IPS-18a (cell line): ENCODE results near the gene RNF41.

Experiments
- H3K27ac ChIP-seq: one replicate; pipeline ENCODE4 v1.5.1; 2013; ENCODE audit warnings: low read length
- H3K27me3 ChIP-seq: one replicate; pipeline ENCODE4 v1.6.1; 2013; ENCODE audit warnings: mild to moderate bottlenecking, low read length; ENCODE audit not compliant: control insufficient read depth, insufficient read depth
- H3K36me3 ChIP-seq: one replicate; pipeline ENCODE4 v1.6.1; 2013; ENCODE audit warnings: low read depth, low read length; ENCODE audit not compliant: control insufficient read depth
- H3K4me1 ChIP-seq: one replicate; pipeline ENCODE4 v1.6.1; 2013; ENCODE audit warnings: low read depth, low read length; ENCODE audit not compliant: control insufficient read depth
- H3K4me3 ChIP-seq: one replicate; pipeline ENCODE4 v1.5.1; 2013; ENCODE audit warnings: low read length
- H3K9ac ChIP-seq: one replicate; pipeline ENCODE4 v1.6.1; 2013; ENCODE audit warnings: mild to moderate bottlenecking, low read length, moderate library complexity
- H3K9me3 ChIP-seq: one replicate; pipeline ENCODE4 v1.6.1; 2013; ENCODE audit warnings: low read depth, low read length; ENCODE audit not compliant: control insufficient read depth

RNF41 gene

GRCh38 chr12:56155256-56155845 is 66.4 kb downstream of the RNF41 start:
- Histone ChIP-seq H3K27ac (no peak overlapping the region), H3K9me3 (no peaks in the 10 kb centered on the region), H3K4me3 (no peak overlapping the region), H3K36me3 (peaks cover 24% of the 10 kb centered on the region), H3K4me1 (peaks cover 17% of the 10 kb centered on the region), H3K27me3 (no peaks in the 10 kb centered on the region), H3K9ac (no peak overlapping the region)

GRCh38 chr12:56154818-56155217 is 66.9 kb downstream of the RNF41 start:
- no peak overlapping the region for H3K27ac ChIP-seq
- peaks cover 18% of the 10 kb centered on the region for H3K36me3 ChIP-seq
- no peaks in the 10 kb centered on the region for H3K9me3 ChIP-seq
- no peak overlapping the region for H3K4me3 ChIP-seq
- no peaks in the 10 kb centered on the region for H3K27me3 ChIP-seq
- H3K4me1 ChIP-seq, result peaks cover 12% of the 10 kb centered on the region
- H3K9ac ChIP-seq, result no peak overlapping the region

- H3K27me3 ChIP-seq, result no peaks in the 10 kb centered on the region
- peaks cover 6% of the 10 kb centered on the region for H3K4me1 ChIP-seq
- H3K36me3 ChIP-seq, result peaks cover 13% of the 10 kb centered on the region
- no peaks in the 10 kb centered on the region for H3K9me3 ChIP-seq
- no peak overlapping the region for H3K4me3 ChIP-seq
- no peak overlapping the region for H3K9ac ChIP-seq
- H3K27ac ChIP-seq, result no peak overlapping the region
Measured at GRCh38 chr12:56154246-56154771, 67.4 kb downstream of the RNF41 start.

- H3K9ac ChIP-seq, result no peak overlapping the region
- H3K4me1 ChIP-seq, result peaks cover 5% of the 10 kb centered on the region
- no peaks in the 10 kb centered on the region for H3K9me3 ChIP-seq
- H3K27me3 ChIP-seq, result no peaks in the 10 kb centered on the region
- no peak overlapping the region for H3K4me3 ChIP-seq
- peaks cover 12% of the 10 kb centered on the region for H3K36me3 ChIP-seq
- no peak overlapping the region for H3K27ac ChIP-seq
Measured at GRCh38 chr12:56153678-56154065, 68.0 kb downstream of the RNF41 start.

GRCh38 chr12:56152756-56153677 is 68.7 kb downstream of the RNF41 start:
- Histone ChIP-seq H3K4me1 (peaks cover 5% of the 10 kb centered on the region), H3K9ac (peak overlapping the region; percentile 85), H3K9me3 (no peaks in the 10 kb centered on the region), H3K4me3 (peak overlapping the region; percentile 78), H3K27me3 (no peaks in the 10 kb centered on the region), H3K27ac (peak overlapping the region; percentile 9), H3K36me3 (peaks cover 12% of the 10 kb centered on the region)
